Osteoblast (primary cell): ENCODE measurements around the gene USH2A. TPM values are rescaled to one million over a fixed set of nuclear protein-coding genes. Genes with fewer than 3 reads are reported as not detected.

Source experiments
- DNase-seq: peaks from one replicate; pipeline ENCODE4 v3.0.0; 2011; ENCODE audit warnings: low spot score, mixed read lengths; ENCODE audit not compliant: insufficient read length; ENCODE audit errors: missing footprints
- H2AFZ ChIP-seq: 2 replicates; pipeline ENCODE4 v1.6.0; 2011; ENCODE audit warnings: mild to moderate bottlenecking, low read length
- H3K27ac ChIP-seq: 2 replicates; pipeline ENCODE4 v1.5.1; 2011; ENCODE audit warnings: mild to moderate bottlenecking, low read depth, low read length, moderate library complexity
- H3K27me3 ChIP-seq: 2 replicates; pipeline ENCODE4 v1.6.0; 2012; ENCODE audit warnings: mild to moderate bottlenecking, control low read depth, inconsistent platforms, low read length, moderate library complexity; ENCODE audit not compliant: insufficient read depth
- H3K36me3 ChIP-seq: 2 replicates; pipeline ENCODE4 v1.5.1; 2011; ENCODE audit warnings: mild to moderate bottlenecking, low read length, control low read depth, moderate library complexity; ENCODE audit not compliant: insufficient read depth
- H3K4me1 ChIP-seq: 2 replicates; pipeline ENCODE4 v1.5.1; 2011; ENCODE audit warnings: mild to moderate bottlenecking, low read length, control low read depth, moderate library complexity; ENCODE audit not compliant: insufficient read depth
- H3K4me2 ChIP-seq: 2 replicates; pipeline ENCODE4 v1.6.0; 2011; ENCODE audit warnings: mild to moderate bottlenecking, low read length; ENCODE audit not compliant: insufficient read depth
- H3K4me3 ChIP-seq: fragments of 200-600 bp; sonication (generic); 3 replicates; pipeline ENCODE4 v1.5.1; 2012; ENCODE audit warnings: mild to moderate bottlenecking, low read length, inconsistent platforms; ENCODE audit not compliant: insufficient read depth
- H3K79me2 ChIP-seq: 2 replicates; pipeline ENCODE4 v1.6.0; 2012; ENCODE audit warnings: mild to moderate bottlenecking, low read length, control low read depth, inconsistent platforms; ENCODE audit not compliant: insufficient read depth
- H3K9me3 ChIP-seq: 2 replicates; pipeline ENCODE4 v1.5.1; 2011; ENCODE audit warnings: low read depth, low read length, control low read depth
- H4K20me1 ChIP-seq: 2 replicates; pipeline ENCODE4 v1.6.0; 2012; ENCODE audit warnings: mild to moderate bottlenecking, low read length, control low read depth; ENCODE audit not compliant: insufficient read depth
- CTCF ChIP-seq: IDR thresholded peaks from 2 replicates; pipeline ENCODE4 v1.5.1; 2011; ENCODE audit warnings: mild to moderate bottlenecking, low read depth, low read length, moderate library complexity; ENCODE audit errors: extremely low read depth
- total RNA-seq: library from RNA; depleted of rRNA; stranded (reverse); fragments of >200 nt; gene quantifications from 2 replicates; pipeline ENCODE4 v1.2.3, GENCODE V29; 2012

USH2A gene
- total RNA-seq, 1 donor = under 0.01 TPM

DNA sequence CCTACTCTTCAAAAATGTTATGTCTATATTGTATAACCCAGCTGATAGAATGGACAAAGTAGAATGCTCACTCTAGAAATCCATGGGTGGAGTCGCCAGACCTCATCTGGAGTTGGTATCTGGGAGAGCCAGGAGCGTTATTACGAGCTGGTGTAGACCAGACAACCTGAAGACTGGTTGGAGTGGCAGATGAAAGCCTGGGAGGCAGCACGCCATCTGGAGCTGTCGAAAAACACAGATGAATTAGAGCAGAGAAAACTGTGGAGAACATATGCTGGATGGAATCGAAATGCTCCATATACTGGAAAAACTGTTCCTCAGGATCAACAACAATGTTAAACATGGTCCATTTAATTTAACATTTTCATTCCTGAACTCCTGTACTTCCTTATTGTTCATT, 522.6 kb downstream of the USH2A start:
- Histone ChIP-seq H3K9me3 (no peaks in the 10 kb centered on the region), H4K20me1 (no peaks in the 10 kb centered on the region), H3K4me1 (no peaks in the 10 kb centered on the region), H3K27me3 (no peaks in the 10 kb centered on the region), H2AFZ (no peak overlapping the region), H3K4me3 (no peak overlapping the region), H3K79me2 (no peaks in the 10 kb centered on the region), H3K36me3 (no peaks in the 10 kb centered on the region), H3K27ac (no peak overlapping the region), H3K4me2 (no peak overlapping the region)
- no peak for DNase-seq
- TF ChIP-seq CTCF = no peak

DNA sequence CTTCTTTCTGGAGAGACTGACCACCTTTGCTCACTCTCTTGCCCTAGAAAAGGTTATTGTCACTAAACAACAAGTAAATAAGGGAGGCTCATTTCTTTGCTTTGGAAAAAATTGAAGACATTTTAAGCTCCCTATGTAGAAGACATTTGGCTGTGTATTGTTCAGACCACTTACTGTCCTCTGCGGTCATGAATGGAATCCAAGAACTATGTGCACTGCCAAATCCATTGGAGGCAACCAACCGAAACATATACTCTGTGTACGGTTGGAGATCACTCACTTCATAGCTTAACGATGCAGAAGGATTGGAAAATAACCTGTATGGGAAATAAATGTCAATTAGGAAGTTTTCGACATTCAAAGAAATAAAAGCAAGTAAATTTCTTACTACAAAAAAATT, 523.3 kb downstream of the USH2A start:
- DNase-seq = no peak
- Histone ChIP-seq H3K4me2 (no peak overlapping the region), H3K9me3 (no peaks in the 10 kb centered on the region), H2AFZ (no peak overlapping the region), H3K4me1 (no peaks in the 10 kb centered on the region), H3K27me3 (no peaks in the 10 kb centered on the region), H3K36me3 (no peaks in the 10 kb centered on the region), H3K27ac (no peak overlapping the region), H3K4me3 (no peak overlapping the region), H4K20me1 (no peaks in the 10 kb centered on the region), H3K79me2 (no peaks in the 10 kb centered on the region)
- no peak for TF ChIP-seq CTCF

GRCh38 chr1:215895893-215896292, 527.4 kb downstream of the USH2A start:
- Histone ChIP-seq H3K4me1 (no peaks in the 10 kb centered on the region), H3K4me3 (no peak overlapping the region), H4K20me1 (no peaks in the 10 kb centered on the region), H3K79me2 (no peaks in the 10 kb centered on the region), H3K9me3 (no peaks in the 10 kb centered on the region), H3K27ac (no peak overlapping the region), H3K4me2 (no peak overlapping the region), H3K27me3 (no peaks in the 10 kb centered on the region), H2AFZ (no peak overlapping the region), H3K36me3 (no peaks in the 10 kb centered on the region)
- DNase-seq = no peak
- TF ChIP-seq CTCF = no peak

DNA sequence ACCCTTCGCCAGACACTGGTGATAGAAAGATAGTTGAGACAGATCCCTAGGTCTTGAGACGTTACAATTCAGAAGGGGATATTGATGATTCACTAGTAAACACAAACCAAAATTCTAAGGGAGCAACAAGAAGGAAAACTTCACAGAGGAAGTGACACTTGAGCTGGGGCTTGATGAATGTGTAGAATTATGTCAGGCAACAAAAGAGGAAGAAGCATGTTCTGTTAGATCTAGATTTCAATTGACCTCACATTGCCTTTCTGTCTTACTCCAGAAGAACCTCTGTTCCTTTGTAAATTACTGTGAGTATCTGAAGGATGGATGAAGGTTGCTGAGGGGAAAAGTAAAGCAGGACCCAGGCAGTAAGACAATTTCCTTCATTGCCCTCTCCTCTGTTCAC, 528.0 kb downstream of the USH2A start:
- H3K4me2 ChIP-seq = no peak overlapping the region
- no peaks in the 10 kb centered on the region for H3K79me2 ChIP-seq
- H3K9me3 ChIP-seq = no peaks in the 10 kb centered on the region
- no peak overlapping the region for H2AFZ ChIP-seq
- H3K27me3 ChIP-seq = no peaks in the 10 kb centered on the region
- no peaks in the 10 kb centered on the region for H3K36me3 ChIP-seq
- DNase-seq = no peak
- H3K27ac ChIP-seq = no peak overlapping the region
- H3K4me3 ChIP-seq = no peak overlapping the region
- TF ChIP-seq CTCF = no peak
- H4K20me1 ChIP-seq = no peaks in the 10 kb centered on the region
- H3K4me1 ChIP-seq = no peaks in the 10 kb centered on the region
